ENCODE results near the gene PHTF2.

DNA sequence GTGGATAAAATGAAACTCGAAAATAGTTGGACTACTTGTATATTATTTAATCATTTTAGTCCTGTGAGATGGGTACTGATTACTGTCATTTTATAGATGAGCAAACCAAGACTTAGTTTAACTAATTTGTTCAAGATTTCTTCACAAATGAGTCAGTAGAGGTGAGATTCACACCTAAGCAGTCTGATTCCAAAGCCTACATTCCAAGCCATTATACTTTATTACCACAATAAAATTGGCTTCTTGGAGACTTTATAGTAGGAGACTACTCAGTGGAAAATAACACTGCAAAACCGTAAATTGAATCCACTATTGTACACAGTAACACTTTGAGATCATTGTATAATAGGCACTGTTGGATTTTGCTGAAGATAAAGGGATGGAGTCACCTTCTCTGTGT lies 2.2 kb downstream of the PHTF2 start:
- TF ChIP-seq GABPA (IDR thresholded peaks at IDR 0.05; ENCODE audit: low read depth) (no peak), POLR2AphosphoS5 (IDR thresholded peaks at IDR 0.05; ENCODE audit: low read depth) (no peak), SPI1 (IDR thresholded peaks at IDR 0.05; ENCODE audit: borderline replicate concordance, low read depth) (no peak)
- TF ChIP-seq, protein P1, sequence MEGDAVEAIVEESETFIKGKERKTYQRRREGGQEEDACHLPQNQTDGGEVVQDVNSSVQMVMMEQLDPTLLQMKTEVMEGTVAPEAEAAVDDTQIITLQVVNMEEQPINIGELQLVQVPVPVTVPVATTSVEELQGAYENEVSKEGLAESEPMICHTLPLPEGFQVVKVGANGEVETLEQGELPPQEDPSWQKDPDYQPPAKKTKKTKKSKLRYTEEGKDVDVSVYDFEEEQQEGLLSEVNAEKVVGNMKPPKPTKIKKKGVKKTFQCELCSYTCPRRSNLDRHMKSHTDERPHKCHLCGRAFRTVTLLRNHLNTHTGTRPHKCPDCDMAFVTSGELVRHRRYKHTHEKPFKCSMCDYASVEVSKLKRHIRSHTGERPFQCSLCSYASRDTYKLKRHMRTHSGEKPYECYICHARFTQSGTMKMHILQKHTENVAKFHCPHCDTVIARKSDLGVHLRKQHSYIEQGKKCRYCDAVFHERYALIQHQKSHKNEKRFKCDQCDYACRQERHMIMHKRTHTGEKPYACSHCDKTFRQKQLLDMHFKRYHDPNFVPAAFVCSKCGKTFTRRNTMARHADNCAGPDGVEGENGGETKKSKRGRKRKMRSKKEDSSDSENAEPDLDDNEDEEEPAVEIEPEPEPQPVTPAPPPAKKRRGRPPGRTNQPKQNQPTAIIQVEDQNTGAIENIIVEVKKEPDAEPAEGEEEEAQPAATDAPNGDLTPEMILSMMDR (IDR thresholded peaks at IDR 0.05; ENCODE audit: insufficient read depth, low read length), result no peak
